Right hindlimb (tissue), 1 donor: Measurements from ENCODE around the gene PCDHA1.

Experiments
- DNase-seq: peaks from one replicate; pipeline ENCODE4 v3.0.0-alpha.2; 2018

Gene PCDHA1

GRCh38 chr5:140926443-140927227, 140.7 kb downstream of the PCDHA1 start:
- peak; percentile 83 for DNase-seq

- DNase-seq = no peak
Measured at GRCh38 chr5:140927228-140927573, 141.3 kb downstream of the PCDHA1 start.

GRCh38 chr5:140934964-140935606, 149.1 kb downstream of the PCDHA1 start:
- no peak for DNase-seq

GRCh38 chr5:140946578-140946977, 160.6 kb downstream of the PCDHA1 start:
- no peak for DNase-seq

- no peak for DNase-seq
Measured at GRCh38 chr5:140951636-140952035, 165.7 kb downstream of the PCDHA1 start.

GRCh38 chr5:140953234-140953633, 167.3 kb downstream of the PCDHA1 start:
- no peak for DNase-seq

- DNase-seq = no peak
Measured at GRCh38 chr5:140962190-140962589, 176.2 kb downstream of the PCDHA1 start.

- no peak for DNase-seq
Measured at GRCh38 chr5:140964356-140964755, 178.4 kb downstream of the PCDHA1 start.

- DNase-seq = no peak
Measured at GRCh38 chr5:140965905-140966292, 180.0 kb downstream of the PCDHA1 start.

- peak; percentile 68 for DNase-seq
Measured at GRCh38 chr5:140966293-140967225, 180.6 kb downstream of the PCDHA1 start, which contains the start of gene PCDHAC2. Gene PCDHAC2, plus strand, starts transcription at chr5:140966476. Its CDS starts 291 bp downstream, at chr5:140966767.

- no peak for DNase-seq
Measured at GRCh38 chr5:140967226-140967893, 181.4 kb downstream of the PCDHA1 start.

GRCh38 chr5:140969880-140970279, 183.9 kb downstream of the PCDHA1 start:
- no peak for DNase-seq

GRCh38 chr5:140973550-140973949, 187.6 kb downstream of the PCDHA1 start:
- no peak for DNase-seq

GRCh38 chr5:140977003-140977402, 191.1 kb downstream of the PCDHA1 start:
- DNase-seq = no peak

GRCh38 chr5:140978260-140978659, 192.3 kb downstream of the PCDHA1 start:
- no peak for DNase-seq

GRCh38 chr5:140978983-140979382, 193.0 kb downstream of the PCDHA1 start:
- no peak for DNase-seq

GRCh38 chr5:140982083-140982716, 196.3 kb downstream of the PCDHA1 start:
- DNase-seq = no peak

GRCh38 chr5:140986117-140986521, 200.2 kb downstream of the PCDHA1 start:
- no peak for DNase-seq

- no peak for DNase-seq
Measured at GRCh38 chr5:140988100-140988499, 202.2 kb downstream of the PCDHA1 start.

GRCh38 chr5:140988608-140989007, 202.7 kb downstream of the PCDHA1 start:
- no peak for DNase-seq

- DNase-seq = no peak
Measured at GRCh38 chr5:140989254-140990020, 203.5 kb downstream of the PCDHA1 start.
